Progenitor cell of endocrine pancreas (in vitro differentiated cells): Measurements from ENCODE around the gene NPFFR1. TPM values are rescaled to one million over a fixed set of nuclear protein-coding genes. Genes with fewer than 3 reads are reported as not detected.

Experiments
- DNase-seq: peaks from one replicate; pipeline ENCODE4 v3.0.0; 2021; ENCODE audit warnings: low spot score; ENCODE audit not compliant: unreplicated experiment
- H3K27ac Mint-ChIP-seq: 2 replicates; pipeline ENCODE4 v1.8.0; 2021; ENCODE audit warnings: mild to moderate bottlenecking, moderate library complexity, mixed read lengths
- H3K27me3 Mint-ChIP-seq: 2 replicates; pipeline ENCODE4 v1.8.0; 2021; ENCODE audit warnings: mixed read lengths
- H3K36me3 Mint-ChIP-seq: 2 replicates; pipeline ENCODE4 v1.8.0; 2022; ENCODE audit warnings: mixed read lengths; ENCODE audit not compliant: insufficient read depth
- H3K4me1 Mint-ChIP-seq: 2 replicates; pipeline ENCODE4 v1.8.0; 2021; ENCODE audit warnings: low read depth, mixed read lengths
- H3K4me3 Mint-ChIP-seq: 2 replicates; pipeline ENCODE4 v1.8.0; 2021; ENCODE audit warnings: low read depth, mild to moderate bottlenecking, moderate library complexity, mixed read lengths
- H3K9me3 Mint-ChIP-seq: 2 replicates; pipeline ENCODE4 v1.8.0; 2021; ENCODE audit warnings: low read depth, mixed read lengths
- total RNA-seq: library from RNA; stranded (reverse); gene quantifications from 2 replicates; pipeline ENCODE4 v1.2.1, GENCODE V29; 2021
- TF ChIP-seq, protein P1 (sequence below): fragments of 200-600 bp; sonication (generic); IDR thresholded peaks from one replicate; pipeline ENCODE4 v1.5.0; 2021; ENCODE audit warnings: antibody characterized with exemption, mild to moderate bottlenecking; ENCODE audit not compliant: unreplicated experiment

NPFFR1 gene
- total RNA-seq, 1 donor from 2014 or later = not detected

DNA sequence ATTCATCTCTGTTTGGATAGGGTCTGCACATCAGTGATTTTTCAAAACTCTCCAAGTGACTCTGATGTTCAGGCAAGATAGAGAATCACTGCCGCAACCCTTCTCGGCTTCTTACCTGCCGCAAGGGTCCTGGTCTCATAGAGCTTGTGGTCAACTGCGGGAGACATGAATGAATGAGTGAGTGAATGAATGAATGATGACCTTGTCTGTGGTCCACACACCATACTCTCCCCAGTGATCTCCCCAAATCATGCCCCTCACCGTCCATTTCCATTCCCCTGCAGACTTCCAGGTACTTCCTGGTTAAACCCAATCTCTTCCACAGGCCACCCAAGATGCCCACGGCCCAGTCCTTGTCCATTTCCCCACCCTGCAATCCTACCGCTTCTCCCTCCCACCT, 5.9 kb upstream of the NPFFR1 start:
- Mint-ChIP-seq H3K4me1 (peaks cover 3% of the 10 kb centered on the region), H3K27ac (no peak overlapping the region), H3K27me3 (peaks cover 36% of the 10 kb centered on the region), H3K9me3 (no peaks in the 10 kb centered on the region), H3K4me3 (no peak overlapping the region), H3K36me3 (no peaks in the 10 kb centered on the region)
- TF ChIP-seq, protein P1, sequence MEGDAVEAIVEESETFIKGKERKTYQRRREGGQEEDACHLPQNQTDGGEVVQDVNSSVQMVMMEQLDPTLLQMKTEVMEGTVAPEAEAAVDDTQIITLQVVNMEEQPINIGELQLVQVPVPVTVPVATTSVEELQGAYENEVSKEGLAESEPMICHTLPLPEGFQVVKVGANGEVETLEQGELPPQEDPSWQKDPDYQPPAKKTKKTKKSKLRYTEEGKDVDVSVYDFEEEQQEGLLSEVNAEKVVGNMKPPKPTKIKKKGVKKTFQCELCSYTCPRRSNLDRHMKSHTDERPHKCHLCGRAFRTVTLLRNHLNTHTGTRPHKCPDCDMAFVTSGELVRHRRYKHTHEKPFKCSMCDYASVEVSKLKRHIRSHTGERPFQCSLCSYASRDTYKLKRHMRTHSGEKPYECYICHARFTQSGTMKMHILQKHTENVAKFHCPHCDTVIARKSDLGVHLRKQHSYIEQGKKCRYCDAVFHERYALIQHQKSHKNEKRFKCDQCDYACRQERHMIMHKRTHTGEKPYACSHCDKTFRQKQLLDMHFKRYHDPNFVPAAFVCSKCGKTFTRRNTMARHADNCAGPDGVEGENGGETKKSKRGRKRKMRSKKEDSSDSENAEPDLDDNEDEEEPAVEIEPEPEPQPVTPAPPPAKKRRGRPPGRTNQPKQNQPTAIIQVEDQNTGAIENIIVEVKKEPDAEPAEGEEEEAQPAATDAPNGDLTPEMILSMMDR = no peak
- DNase-seq = no peak

DNA sequence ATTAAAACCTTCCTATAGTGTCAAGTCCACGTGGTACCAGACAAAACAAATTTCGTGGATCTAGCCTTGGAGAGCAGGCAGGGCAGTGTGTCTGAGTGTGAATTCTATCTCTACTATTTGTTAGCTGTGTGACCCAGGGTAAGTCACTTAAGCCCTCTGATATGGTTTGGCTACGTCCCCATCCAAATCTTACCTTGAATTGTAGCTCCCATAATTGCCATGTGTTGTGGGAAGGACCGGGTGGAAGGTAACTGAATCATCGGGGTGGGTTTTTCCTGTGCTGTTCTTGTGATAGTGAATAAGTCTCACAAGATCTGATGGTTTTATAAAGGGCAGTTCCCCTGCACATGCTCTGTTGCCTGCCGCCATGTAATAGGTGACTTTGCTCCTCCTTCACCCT, 2.8 kb upstream of the NPFFR1 start:
- Mint-ChIP-seq H3K9me3 (no peaks in the 10 kb centered on the region), H3K4me3 (no peak overlapping the region), H3K4me1 (no peaks in the 10 kb centered on the region), H3K27me3 (peaks cover 57% of the 10 kb centered on the region), H3K27ac (no peak overlapping the region), H3K36me3 (no peaks in the 10 kb centered on the region)
- DNase-seq = no peak
- TF ChIP-seq, protein P1 = no peak

DNA sequence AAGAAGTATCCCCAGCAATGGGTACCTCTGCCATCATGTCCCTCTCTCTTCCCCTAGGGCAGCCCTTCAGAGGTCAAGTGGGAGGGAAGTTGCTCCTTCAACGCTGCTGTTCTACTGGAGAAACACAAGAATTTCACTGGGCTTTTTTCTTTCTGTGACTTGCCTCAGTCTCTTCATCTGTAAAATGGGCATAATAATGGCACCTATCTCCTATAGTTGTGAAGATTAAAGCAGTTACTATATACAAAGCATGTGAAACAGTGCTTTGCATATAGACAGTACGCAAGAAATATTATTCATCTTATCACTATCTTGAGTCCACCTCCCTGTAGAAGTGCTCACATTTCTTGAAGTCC, 1.6 kb upstream of the NPFFR1 start:
- Mint-ChIP-seq H3K9me3 (no peaks in the 10 kb centered on the region), H3K4me3 (no peak overlapping the region), H3K4me1 (no peaks in the 10 kb centered on the region), H3K36me3 (no peaks in the 10 kb centered on the region), H3K27ac (no peak overlapping the region), H3K27me3 (peaks cover 68% of the 10 kb centered on the region)
- TF ChIP-seq, protein P1 = no peak
- no peak for DNase-seq

DNA sequence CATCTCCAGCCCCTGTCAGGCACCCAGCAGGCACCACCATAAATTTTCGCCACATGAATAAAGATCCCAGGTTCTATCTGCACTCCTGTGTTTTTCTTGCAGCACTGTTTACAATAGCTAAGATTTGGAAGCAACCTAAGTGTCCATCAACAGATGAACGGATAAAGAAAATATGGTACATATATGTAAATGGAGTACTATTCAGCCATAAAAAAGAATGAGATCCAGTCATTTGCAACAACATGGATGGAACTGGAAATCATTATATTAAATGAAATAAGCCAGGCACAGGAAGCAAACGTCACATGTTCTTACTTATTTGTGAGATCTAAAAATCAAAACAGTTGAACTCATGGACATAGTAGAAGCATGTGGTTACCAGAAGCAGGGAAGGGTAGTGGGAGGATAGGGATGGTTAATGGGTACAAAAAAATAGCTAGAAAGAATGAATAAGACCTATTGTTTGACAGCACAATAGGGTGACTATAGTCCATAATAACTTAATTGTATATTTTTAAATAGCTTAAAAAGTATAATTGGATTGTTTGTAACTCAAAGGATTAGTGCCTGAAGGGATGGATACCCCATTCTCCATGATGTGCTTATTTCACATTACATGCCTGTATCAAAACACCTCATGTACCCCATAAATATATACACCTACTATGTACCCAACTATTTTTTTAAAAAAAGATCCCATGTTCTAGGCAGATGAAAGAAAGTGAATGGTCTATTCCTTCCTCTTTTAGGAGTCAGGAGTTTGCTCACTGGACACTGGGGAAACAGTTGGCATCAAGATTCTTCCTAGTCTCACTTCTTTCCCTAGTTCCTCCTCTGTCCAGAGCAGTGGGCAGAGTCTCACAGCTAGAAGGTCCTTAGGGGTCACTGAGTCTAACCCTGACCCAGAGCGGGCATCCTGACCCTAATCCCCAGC, 1.0 kb upstream of the NPFFR1 start:
- H3K27ac Mint-ChIP-seq = no peak overlapping the region
- H3K4me1 Mint-ChIP-seq = no peaks in the 10 kb centered on the region
- no peak overlapping the region for H3K4me3 Mint-ChIP-seq
- DNase-seq = no peak
- H3K27me3 Mint-ChIP-seq = peaks cover 71% of the 10 kb centered on the region
- TF ChIP-seq, protein P1 = no peak
- no peaks in the 10 kb centered on the region for H3K36me3 Mint-ChIP-seq
- no peaks in the 10 kb centered on the region for H3K9me3 Mint-ChIP-seq

DNA sequence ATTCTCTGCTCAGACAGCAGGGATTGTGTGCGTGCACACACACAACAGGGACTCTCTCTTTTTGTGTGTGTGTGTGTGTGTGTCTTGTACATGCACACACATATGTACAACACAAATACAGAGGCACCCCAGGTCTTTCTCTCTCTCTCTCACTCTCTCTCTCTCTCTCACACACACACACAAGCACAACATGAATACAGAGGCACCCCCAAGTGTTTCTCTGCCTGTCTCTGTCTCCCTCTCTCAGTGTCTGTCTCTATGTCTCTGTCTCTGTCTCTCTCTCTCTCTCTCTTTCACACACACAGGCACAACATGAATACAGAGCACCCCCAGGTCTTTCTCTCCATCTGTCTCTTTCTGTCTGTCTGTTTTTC, 746 bp downstream of the NPFFR1 start:
- H3K27me3 Mint-ChIP-seq = peaks cover 69% of the 10 kb centered on the region
- TF ChIP-seq, protein P1 = no peak
- no peak overlapping the region for H3K27ac Mint-ChIP-seq
- H3K4me1 Mint-ChIP-seq = no peaks in the 10 kb centered on the region
- no peak for DNase-seq
- peak overlapping the region; percentile 7 for H3K4me3 Mint-ChIP-seq
- no peaks in the 10 kb centered on the region for H3K9me3 Mint-ChIP-seq
- no peaks in the 10 kb centered on the region for H3K36me3 Mint-ChIP-seq
